ENCODE results near the gene ONECUT1.
A peak's percentile ranks its signal among the peaks of the same experiment; 100 is the strongest.

ONECUT1 gene

GRCh38 chr15:52730594-52730993 is 59.5 kb downstream of the ONECUT1 start:
- DNase-seq: no peak

GRCh38 chr15:52730173-52730572 is 60.0 kb downstream of the ONECUT1 start:
- DNase-seq: peak in 4 of 6 experiments; percentile 15 to 75 (median 67)

- no peak for DNase-seq
Observed at GRCh38 chr15:52728899-52729298, 61.2 kb downstream of the ONECUT1 start.

- no peak for DNase-seq
Observed at GRCh38 chr15:52727815-52728214, 62.3 kb downstream of the ONECUT1 start.

GRCh38 chr15:52726195-52726594 is 63.9 kb downstream of the ONECUT1 start:
- DNase-seq: no peak

- no peak for DNase-seq
Observed at GRCh38 chr15:52718551-52718950, 71.6 kb downstream of the ONECUT1 start.

- no peak for DNase-seq
Observed at GRCh38 chr15:52717924-52718323, 72.2 kb downstream of the ONECUT1 start.

GRCh38 chr15:52717481-52717880 is 72.7 kb downstream of the ONECUT1 start:
- no peak for DNase-seq

- no peak for DNase-seq
Observed at GRCh38 chr15:52716536-52716935, 73.6 kb downstream of the ONECUT1 start.

- DNase-seq: no peak
Observed at GRCh38 chr15:52715411-52715810, 74.7 kb downstream of the ONECUT1 start.

- no peak for DNase-seq
Observed at GRCh38 chr15:52714968-52715367, 75.2 kb downstream of the ONECUT1 start.

- no peak for DNase-seq
Observed at GRCh38 chr15:52710708-52711389, 79.3 kb downstream of the ONECUT1 start.

GRCh38 chr15:52710050-52710707 is 80.0 kb downstream of the ONECUT1 start:
- DNase-seq: no peak

- DNase-seq: no peak
Observed at GRCh38 chr15:52709187-52709981, 80.8 kb downstream of the ONECUT1 start.

All from stimulated activated naive CD4-positive, alpha-beta T cell (primary cell).